Ascending aorta (tissue), 2 donors: Measurements from ENCODE around the gene IDUA. TPM values are rescaled to one million over a fixed set of nuclear protein-coding genes. Genes with fewer than 3 reads are reported as not detected.

Source experiments
- DNase-seq, 2 donors: peaks; one replicate each; pipeline ENCODE4 v3.0.0-alpha.2; 2019; ENCODE audit warnings: low spot score in 2 of 2
- H3K27ac ChIP-seq, 2 donors: fragments of 200-600 bp; sonication (generic); one replicate each; pipeline ENCODE4 v1.5.1; 2016 to 2017; ENCODE audit warnings: mild to moderate bottlenecking in 1 of 2
- H3K27me3 ChIP-seq: fragments of 200-600 bp; sonication (generic); one replicate; pipeline ENCODE4 v1.5.1; 2017
- H3K36me3 ChIP-seq, 2 donors: fragments of 200-600 bp; sonication (generic); one replicate each; pipeline ENCODE4 v1.5.1; 2016
- H3K4me1 ChIP-seq, 2 donors: fragments of 200-600 bp; sonication (generic); one replicate each; pipeline ENCODE4 v1.5.1; 2016 to 2017; ENCODE audit warnings: mild to moderate bottlenecking in 1 of 2
- H3K4me3 ChIP-seq, 2 donors: fragments of 200-600 bp; sonication (generic); one replicate each; pipeline ENCODE4 v1.5.1; 2016 to 2017; ENCODE audit warnings: mild to moderate bottlenecking in 1 of 2
- H3K9me3 ChIP-seq, 2 donors: fragments of 200-600 bp; sonication (generic); one replicate each; pipeline ENCODE4 v1.5.1; 2016
- intact Hi-C: fragments of 100-400 bp; cut with DNase I; formaldehyde crosslinking; loops from one replicate; pipeline ENCODE4 v1.15.1; 2023
- total RNA-seq: library from RNA; depleted of rRNA; stranded (reverse); fragments of >200 nt; gene quantifications from one replicate; pipeline ENCODE4 v1.1.0, GENCODE V29; 2016
- TF ChIP-seq, protein P1 (sequence below), 3 experiments: fragments of 200-600 bp in 2 of 3; fragments of 450-650 bp in 1 of 3; sonication (generic) in 2 of 3; IDR thresholded peaks; one replicate each; pipeline ENCODE4 v1.5.1; 2016 to 2019; ENCODE audit warnings: antibody characterized with exemption in 3 of 3, mild to moderate bottlenecking in 1 of 3, moderate library complexity in 1 of 3

The IDUA gene
- total RNA-seq, 1 donor from 2014 or later, result 118 TPM

DNA sequence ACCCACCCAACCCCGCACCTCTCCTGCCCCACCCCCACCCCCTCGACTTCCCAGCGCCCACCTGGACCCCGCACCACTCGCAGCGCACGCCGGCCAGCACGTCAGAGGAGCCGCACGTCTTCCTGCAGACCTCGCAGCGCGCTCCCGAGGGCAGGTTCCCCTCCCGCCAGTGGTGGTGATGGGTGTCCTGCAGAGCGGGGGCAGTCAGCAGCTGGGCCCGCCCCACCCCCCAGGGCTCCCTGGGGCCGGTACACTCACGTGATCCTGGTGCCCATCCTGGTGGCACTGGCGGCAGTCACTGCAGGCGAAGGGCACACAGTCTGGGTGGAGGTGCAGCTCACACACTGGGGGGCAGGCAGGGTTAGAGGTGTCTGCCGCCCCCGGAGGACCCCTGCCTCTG, 18.6 kb upstream of the IDUA start:
- intact Hi-C loops, result no loop called here
- Histone ChIP-seq H3K9me3 (no peaks in the 10 kb centered on the region), H3K4me3 (no peak overlapping the region), H3K36me3 (peaks cover 8 to 28% of the 10 kb centered on the region in 2 donors), H3K4me1 (peaks cover 9 to 16% of the 10 kb centered on the region in 2 donors), H3K27ac (no peak overlapping the region), H3K27me3 (no peaks in the 10 kb centered on the region)
- TF ChIP-seq, protein P1, sequence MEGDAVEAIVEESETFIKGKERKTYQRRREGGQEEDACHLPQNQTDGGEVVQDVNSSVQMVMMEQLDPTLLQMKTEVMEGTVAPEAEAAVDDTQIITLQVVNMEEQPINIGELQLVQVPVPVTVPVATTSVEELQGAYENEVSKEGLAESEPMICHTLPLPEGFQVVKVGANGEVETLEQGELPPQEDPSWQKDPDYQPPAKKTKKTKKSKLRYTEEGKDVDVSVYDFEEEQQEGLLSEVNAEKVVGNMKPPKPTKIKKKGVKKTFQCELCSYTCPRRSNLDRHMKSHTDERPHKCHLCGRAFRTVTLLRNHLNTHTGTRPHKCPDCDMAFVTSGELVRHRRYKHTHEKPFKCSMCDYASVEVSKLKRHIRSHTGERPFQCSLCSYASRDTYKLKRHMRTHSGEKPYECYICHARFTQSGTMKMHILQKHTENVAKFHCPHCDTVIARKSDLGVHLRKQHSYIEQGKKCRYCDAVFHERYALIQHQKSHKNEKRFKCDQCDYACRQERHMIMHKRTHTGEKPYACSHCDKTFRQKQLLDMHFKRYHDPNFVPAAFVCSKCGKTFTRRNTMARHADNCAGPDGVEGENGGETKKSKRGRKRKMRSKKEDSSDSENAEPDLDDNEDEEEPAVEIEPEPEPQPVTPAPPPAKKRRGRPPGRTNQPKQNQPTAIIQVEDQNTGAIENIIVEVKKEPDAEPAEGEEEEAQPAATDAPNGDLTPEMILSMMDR (IDR thresholded peaks at IDR 0.05), result no peak
- DNase-seq, result peak in 1 of 2 donors; percentile 61

DNA sequence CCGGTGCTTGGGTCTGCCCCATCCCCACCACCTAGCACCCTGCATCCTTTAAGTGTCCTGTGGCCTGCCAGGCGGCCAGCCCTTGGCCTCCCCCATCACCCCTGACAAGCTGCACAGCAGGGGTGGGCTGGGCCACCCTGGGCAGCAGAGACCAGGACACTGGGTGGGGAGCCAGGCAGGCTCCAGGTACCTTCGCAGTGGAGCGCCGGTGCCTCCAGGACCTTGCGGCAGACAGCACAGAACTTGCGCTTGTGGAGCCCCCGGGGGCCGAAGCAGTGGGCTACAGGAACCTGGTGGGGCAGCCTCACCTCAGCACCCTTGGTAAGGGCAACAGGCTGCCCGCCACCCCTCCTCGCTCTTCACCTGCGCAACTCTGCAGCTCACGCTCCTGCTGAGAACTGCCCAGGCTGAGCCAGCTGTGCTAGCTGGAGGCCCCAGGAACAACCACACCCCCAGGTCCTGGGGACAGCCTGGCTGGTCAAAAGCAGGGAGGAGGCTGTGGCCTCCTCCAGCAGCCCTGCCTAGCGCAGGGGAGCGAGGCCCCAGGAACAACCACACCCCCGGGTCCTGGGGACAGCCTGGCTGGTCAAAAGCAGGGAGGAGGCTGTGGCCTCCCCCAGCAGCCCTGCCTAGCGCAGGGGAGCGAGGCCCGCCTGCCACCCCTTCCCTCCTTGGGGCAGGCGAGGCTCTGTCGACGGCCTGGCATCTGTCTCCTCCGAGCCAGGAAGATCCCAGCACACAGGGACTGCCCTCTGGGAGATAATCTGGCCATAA, 18.0 kb upstream of the IDUA start:
- TF ChIP-seq, protein P1 (IDR thresholded peaks at IDR 0.05), result no peak
- peaks cover 9 to 16% of the 10 kb centered on the region in 2 donors for H3K4me1 ChIP-seq
- no peak overlapping the region for H3K4me3 ChIP-seq
- no peaks in the 10 kb centered on the region for H3K9me3 ChIP-seq
- H3K27ac ChIP-seq, result no peak overlapping the region
- intact Hi-C loops, result no loop called here
- no peaks in the 10 kb centered on the region for H3K27me3 ChIP-seq
- no peak for DNase-seq
- peaks cover 5 to 26% of the 10 kb centered on the region in 2 donors for H3K36me3 ChIP-seq

DNA sequence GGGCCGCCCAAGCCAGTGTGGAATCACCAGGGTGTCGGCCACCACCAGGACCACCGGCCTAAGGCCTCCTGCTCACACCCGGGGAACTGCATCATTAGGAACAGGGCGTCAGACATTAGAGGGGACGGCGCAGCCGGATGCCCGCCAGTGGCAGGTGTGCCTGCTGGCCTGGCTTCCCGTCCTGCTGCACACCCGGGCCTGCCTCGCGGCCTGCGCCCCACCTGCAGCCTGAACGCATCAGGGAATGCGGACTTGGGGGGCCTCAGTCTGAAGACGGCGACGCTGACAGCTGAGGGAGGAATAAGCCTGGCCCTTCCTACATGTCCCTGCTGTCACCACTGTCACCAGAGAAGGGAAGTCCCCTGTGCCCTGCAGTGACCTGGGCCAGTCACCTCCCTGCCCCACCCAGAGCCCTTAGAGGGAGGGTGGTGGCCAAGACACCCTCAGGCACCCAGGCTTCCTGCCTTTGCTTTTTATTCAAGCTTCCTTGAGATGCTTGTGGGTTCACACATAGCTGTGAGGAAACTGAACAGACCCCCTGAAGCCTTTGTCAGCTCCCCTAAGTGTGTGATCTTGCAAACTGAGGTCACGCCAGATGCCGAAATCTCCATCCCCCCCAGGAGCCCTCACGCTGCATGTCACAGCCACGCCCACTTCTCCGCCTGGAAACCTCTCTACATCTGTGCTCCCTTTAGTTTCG, 16.6 kb upstream of the IDUA start:
- TF ChIP-seq, protein P1 (IDR thresholded peaks at IDR 0.05), result no peak
- Histone ChIP-seq H3K27ac (no peak overlapping the region), H3K4me1 (peaks cover 9 to 16% of the 10 kb centered on the region in 2 donors), H3K36me3 (peaks cover 2 to 16% of the 10 kb centered on the region in 2 donors), H3K9me3 (no peaks in the 10 kb centered on the region), H3K4me3 (no peak overlapping the region), H3K27me3 (no peaks in the 10 kb centered on the region)
- intact Hi-C loops, result no loop called here
- DNase-seq, result no peak

DNA sequence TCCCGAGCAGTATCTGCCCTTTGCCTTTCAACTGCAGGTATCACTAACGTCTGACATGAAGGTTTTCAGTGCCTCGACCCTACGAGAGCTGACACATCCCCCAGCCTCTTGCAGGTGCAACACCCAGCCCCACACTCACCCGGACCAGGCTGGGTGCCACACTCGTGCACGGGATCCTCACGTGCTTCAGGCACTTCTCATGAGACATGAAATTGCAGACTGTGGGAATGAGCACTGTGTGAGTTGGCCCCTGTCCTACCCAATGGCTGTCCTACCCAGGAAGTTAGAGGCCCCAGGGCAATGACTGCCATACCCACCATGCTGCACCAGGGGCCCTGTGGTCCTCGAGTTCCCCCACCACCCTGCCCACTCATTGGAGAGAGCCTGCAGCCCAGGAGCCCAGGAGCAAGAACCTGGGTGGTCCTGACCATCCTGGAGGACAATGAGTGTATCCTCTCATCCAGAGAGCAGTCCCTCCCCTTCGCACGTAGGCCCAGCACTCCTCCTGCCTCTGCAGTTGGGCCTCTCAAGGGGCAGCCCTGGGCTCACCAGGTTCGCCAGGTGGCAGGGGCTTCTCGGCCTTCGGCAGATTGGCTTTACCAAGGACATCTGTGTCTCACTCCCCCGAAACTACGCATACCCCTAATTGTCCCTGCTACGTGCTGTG, 15.9 kb upstream of the IDUA start:
- no peak overlapping the region for H3K4me3 ChIP-seq
- no peaks in the 10 kb centered on the region for H3K9me3 ChIP-seq
- intact Hi-C loops, result no loop called here
- peaks cover 0 to 8% of the 10 kb centered on the region in 2 donors for H3K36me3 ChIP-seq
- H3K4me1 ChIP-seq, result peaks cover 9 to 16% of the 10 kb centered on the region in 2 donors
- H3K27ac ChIP-seq, result no peak overlapping the region
- TF ChIP-seq, protein P1 (IDR thresholded peaks at IDR 0.05), result no peak
- no peaks in the 10 kb centered on the region for H3K27me3 ChIP-seq
- DNase-seq, result no peak

DNA sequence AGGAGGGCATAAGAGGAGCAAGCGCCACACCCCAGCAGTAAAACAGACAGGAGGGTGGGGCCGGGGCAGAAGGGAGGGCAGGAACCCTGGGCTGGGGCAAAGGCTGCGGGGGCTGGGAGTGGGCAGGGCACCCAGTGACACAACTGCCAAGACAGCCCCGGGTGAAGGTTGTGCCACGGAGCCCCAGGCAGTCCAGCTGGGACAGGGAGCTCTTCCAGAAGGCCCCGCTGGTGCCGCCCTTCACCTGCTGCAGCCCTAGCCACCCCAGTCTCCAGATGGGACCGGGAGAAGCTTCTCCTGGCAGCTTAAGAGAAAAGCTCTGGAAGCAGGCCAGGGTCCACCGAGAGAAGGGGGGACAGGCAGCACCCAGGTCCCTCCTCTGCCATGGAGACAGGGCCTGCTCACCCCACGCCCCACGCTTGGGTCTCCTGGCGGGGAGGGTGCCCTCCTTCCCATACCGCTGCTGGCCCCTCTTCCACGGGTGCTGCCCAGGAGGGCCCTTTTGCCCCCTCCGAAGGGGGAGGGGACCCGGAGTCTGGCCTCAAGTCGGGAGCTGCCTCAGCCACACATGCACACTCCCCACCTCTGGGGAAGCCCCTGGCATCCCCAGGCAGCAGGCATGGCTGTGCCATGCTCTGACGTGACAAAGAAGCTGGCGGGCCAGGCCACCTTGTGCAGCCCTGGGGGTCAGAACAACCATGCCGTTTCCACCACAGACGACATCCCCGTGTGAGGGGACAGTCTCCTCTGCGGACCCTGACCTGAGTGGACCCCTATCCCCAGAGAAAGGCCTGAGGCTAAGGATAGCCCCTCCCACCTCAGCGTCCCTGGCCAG, 15.0 kb upstream of the IDUA start:
- TF ChIP-seq, protein P1 (IDR thresholded peaks at IDR 0.05), result no peak
- Histone ChIP-seq H3K36me3 (no peaks in the 10 kb centered on the region), H3K27me3 (no peaks in the 10 kb centered on the region), H3K4me1 (peaks cover 9 to 16% of the 10 kb centered on the region in 2 donors), H3K27ac (no peak overlapping the region), H3K9me3 (no peaks in the 10 kb centered on the region), H3K4me3 (peak overlapping the region; percentile 84 to 92)
- intact Hi-C loops, result no loop called here
- DNase-seq, result no peak
